Activated CD4-positive, CD25-positive, alpha-beta regulatory T cell treated with anti-CD3 and anti-CD28 coated beads, Interleukin-2, amount 50 U/mL, for 72 hours (primary cell): ENCODE measurements around the gene NRDC.
"Not testable (repeated sequence)": the region's sequence is repeated elsewhere in the genome, so short reads cannot be mapped to it uniquely, and the experiment has no call there.

ENCODE experiments used
- DNase-seq: peaks from one replicate; pipeline ENCODE4 v3.0.0; 2021

NRDC gene

DNA sequence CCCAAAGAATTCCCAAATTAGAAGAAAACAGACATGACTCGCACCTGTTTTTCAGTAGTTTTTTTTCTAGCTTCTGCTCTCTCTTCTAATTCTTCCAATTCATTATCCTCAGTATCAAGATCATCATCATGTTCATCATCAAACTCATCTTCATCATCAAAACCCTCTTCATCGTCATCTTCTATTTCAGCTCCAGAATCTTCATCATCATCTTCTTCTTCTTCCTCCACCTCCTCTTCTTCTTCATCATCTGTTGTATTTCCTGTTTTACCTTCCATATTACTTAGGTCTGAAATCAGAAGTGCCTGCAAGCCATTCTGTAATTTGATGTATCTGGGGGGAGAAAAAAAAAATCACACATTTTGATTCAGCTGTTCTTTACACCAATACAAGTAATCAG lies 38.3 kb downstream of the NRDC start:
- no peak for DNase-seq

DNA sequence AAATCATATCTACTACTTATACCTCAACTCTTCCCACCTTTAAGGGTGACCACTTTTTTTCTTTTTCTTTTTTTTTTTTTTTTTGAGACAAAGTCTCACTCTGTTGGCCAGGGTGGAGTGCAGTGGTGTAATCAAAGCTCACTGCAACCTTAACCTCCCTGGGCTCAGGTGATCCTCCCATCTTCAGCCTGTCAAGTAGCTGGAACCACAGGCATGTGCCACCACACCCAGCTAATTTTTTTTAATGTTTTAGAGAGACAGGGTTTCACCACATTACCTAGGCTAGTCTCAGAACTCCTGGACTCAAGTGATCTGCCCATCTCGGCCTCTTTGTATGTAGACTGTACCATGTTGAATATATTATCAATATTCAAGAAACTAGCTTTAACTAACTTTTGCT lies 39.4 kb downstream of the NRDC start:
- DNase-seq, result no peak

DNA sequence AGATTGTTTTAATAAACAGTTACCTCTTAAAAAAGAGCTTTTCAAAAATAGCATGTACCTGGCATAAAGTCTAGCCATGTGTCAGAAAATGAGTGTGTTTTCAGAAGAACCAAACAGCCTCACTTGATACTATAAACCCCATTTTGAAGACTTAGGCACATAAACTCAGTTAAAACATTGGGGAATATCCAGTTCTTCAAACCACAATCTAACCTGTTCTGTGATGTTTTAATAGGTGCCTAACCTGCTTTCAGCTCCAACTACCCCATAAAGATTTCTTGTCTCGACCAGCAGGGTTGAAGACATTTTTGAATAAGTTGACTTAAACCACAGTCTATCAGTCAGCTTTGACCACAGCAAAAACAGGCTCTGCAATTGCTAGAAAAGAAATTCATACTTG lies 41.3 kb downstream of the NRDC start:
- no peak for DNase-seq

DNA sequence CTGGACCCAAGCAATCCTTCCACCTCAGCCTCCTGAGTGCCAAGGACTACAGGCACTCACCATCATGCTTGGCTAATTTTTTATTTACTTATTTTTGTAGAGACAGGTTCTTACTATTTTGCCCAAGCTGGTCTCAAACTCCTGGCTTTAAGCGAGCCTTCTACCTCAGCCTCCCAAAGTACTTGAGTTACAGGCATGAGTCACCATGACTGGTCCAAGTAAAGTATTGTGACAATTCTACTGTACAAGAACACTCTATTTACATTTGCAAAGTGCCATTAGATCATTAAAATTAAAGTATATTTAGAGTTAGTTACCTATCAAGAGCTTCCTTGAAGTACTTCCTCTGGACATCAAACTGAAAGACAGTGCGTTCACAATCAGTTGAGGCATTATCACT lies 44.8 kb downstream of the NRDC start:
- DNase-seq, result no peak

DNA sequence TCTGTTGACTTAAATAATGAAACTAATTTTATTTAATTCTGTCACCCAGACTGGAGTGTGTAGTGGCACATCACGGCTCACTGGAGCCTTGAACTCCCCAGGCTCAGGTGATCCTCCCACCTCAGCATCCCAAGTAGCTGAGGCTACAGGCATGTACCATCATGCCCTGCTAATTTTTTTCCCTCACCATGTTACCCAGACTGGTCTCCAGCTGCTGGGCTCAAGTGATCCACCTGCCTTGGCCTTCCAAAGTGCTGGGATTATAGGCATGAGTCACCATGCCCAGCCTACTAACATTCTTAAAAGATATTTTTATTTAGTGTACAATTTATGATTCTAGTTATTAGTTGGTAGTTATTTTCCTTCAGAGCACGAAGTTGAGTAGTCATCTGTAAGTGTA lies 49.5 kb downstream of the NRDC start:
- DNase-seq, result no peak

DNA sequence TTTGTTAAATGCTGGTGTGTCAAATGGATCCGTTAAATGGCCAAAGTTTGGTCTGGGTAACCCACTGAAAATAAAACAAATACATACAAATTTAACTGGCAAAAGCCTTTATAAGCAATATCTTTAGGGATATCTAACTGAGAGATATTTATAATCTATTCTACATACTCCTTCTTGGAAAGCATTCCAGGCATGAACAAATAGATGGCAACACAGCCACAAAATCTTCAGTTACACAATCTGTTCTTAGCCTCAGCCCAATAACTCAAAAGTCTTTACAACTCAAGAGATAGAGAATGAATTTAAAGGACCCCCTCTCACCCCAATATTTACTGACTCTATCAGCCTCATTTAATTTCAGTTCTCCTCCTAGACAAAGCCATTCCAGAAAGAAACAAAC lies 58.7 kb downstream of the NRDC start:
- no peak for DNase-seq

DNA sequence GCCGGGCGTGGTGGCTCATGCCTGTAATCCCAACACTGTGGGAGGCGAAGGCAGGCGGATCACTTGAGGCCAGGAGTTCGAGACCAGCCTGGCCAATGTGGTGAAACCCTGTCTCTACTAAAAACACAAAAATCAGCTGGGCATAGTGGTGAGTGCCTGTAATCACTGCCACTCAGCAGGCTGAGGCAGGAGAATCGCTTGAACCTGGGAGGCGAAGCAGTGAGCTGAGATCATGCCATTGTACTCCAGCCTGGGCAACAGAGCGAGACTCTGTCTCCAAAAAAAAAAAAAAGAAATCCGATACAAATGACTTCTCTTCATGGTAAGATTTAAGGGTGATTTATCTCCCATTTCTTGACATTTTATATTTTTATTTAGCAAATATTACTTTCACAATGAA lies 59.5 kb downstream of the NRDC start:
- DNase-seq, result not testable (repeated sequence)

DNA sequence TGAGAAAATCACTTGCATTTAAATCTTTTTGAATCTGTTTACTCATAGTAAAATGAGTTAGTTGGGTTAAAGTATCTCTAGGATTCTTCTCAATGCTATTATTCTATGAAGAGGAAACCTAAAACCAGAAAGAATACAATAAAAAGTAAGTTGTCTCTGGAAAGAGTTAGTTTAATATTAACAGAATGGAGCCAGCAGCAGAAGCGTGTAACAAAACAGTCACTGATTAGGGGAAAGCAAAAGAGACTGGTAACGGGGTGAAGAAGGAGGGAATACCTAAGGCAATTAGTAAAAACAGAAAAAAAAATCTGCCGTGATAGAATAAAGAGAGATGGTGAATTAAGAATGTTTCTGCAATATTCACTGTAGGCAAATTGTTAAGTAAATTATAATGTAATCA lies 60.0 kb downstream of the NRDC start:
- DNase-seq, result no peak

DNA sequence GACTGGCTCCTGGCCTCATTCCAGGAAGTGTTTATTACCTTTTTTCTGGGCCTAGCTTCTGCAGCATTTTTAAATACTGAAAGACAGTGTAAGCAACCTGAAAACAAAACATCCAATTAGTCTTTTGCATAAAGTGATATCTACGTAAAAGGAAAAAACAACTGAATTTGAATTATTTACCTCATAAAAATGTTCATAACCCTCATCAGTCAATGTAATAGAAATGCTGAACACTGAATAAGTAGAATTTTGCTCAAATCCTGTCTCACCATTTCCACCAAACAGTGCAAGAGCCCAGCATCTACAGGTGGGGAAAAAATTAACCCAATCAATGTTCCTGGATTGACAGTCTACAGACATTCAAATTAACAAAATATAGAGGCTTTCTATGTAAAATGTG lies 64.0 kb downstream of the NRDC start:
- DNase-seq, result no peak

DNA sequence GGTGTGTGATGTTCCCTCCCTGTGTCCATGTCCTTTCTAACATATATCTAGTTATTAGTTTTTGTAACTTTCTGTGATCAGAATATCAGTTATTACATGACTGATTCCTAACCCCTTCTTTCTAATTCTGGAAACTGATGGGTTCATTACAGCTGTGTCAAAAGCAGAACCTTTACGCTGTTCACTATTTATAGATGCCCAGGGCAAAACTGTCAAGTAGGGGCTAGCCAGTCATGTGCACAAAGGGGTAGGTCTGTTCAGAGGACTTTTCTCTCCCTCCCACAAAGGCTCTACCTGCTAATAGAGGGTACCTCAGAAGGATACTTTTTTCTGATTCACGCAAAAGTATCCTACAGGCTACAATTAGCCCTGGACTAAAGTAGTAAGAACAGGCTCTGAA lies 79.2 kb downstream of the NRDC start:
- DNase-seq, result no peak

DNA sequence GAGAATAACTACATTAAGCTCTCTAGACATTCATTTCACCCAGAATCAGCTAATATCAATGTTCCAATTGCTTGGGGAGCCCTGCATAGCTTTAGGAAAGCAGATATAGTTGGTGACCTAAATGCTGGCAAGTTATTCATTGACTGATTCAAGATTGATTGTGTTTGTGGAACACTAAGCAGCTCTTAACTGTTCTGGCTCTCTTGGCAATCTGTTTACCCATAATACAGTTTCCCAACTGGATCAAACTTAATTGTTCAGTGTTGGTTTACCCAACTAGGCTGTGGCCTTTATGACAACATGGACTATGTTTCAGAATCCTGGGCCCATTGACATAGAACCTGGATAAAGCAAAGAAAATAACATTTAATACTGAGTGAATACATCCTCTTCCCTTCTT lies 83.7 kb downstream of the NRDC start:
- DNase-seq, result no peak

DNA sequence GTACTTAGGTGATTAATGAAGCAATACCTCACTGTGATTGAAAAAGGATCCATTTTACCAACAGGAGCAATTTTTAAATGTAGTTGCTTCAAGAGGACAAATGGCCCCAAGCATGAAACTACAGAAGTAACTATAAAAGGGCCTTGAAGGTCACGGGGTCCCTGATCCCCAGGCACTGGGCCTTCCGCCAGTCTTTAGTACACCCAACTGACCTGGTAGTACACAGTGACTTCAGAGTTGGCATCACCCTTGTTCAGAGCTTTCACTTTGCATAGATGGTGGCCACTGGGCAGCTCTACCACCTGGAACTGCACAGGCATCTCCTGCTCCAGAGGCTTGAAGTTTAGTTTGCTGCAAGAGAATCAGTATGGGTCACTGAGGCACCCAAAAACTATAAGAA lies 84.3 kb downstream of the NRDC start:
- no peak for DNase-seq

DNA sequence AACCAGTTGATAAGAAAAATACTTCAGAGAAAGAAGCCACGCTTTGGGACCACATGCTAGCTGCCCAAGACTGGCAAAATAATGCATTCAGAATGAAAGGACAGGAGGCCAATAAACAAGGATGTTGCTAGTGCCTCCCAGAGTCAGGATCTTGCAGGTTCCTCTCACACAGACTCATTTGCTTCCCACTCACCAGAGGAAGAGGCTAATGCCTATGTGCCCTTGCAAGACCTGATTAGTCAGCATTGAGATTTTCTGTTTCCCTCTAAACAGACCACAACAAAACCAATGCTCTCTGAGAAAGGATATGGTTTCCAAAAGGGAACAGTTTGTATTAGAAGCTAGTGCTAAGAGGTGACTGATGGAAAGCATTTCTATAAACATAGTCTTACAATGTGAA lies 85.7 kb downstream of the NRDC start:
- no peak for DNase-seq

DNA sequence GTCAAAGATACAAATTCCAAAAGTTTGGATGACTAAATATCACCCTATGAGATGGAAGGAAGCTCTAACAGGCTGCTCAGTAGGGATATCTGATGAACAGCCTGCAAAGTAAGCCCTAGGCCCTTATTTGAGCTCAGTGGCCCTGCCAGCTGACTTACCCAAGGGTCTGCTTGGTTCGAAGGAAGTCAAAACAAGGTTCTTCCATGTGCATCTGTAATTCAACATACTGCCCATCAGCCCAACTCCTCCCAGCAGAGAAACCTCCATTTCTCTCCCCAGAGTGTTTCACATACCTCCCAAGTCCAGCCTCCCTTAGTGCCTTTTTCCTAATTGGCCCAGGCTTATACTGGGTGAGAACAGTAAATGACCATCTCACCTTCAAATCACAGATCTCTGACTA lies 86.6 kb downstream of the NRDC start:
- DNase-seq, result no peak

DNA sequence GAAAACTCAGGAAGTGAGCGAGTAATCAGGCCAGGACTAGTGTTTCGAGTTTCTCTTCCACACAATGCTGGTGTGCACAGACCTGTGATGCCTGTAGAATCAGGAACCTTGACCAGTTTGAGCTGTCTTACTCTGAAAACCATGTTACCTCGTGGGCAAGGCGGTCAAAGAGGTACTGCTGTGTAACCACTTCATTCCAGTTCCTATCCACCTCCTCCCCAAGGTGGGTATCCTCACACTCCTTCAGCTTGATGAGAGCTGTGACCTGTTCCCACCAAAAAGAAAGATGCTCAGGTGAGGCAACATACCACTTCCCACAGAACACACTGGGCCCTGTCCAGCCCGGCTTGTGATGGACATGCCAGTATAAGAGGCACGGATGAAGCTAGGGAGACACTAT lies 88.1 kb downstream of the NRDC start:
- no peak for DNase-seq

DNA sequence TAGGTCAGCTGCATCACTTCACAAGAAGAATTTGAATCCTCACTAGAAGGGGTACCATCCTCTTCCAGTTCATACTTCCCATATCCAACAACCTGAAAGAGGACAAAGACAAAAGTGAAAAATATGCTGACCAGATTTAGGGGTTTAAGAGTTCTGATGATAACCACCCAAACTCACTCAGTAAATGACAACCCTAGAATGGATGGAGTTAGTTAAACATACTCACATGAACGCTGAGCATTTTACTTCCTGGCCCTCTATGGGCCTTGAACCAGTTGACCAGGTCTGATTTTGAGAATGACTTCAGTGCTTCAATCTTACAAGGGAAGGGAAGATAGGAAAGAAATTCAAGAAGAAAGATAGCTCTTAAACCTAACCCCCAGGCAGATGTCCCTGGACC lies 89.2 kb downstream of the NRDC start:
- DNase-seq, result no peak

DNA sequence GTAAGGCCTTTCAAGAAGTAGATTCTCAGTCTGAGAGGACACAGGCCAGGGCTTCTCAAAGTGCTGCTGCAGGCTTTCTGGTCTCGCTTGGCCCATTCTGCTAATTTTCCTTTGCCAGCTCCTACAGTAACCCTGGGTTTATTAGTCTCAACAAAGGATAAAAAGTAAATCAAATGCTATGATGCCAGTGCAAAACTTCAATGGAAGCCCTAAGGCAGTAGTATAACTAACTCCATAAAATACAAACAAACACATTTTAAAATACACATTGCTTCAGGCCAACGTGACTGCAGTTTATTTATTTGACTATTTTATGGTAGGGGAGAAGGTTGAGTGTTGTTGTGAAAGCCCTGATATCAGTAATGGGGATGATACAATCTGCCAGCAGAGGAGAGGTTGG lies 89.6 kb downstream of the NRDC start:
- DNase-seq, result no peak

DNA sequence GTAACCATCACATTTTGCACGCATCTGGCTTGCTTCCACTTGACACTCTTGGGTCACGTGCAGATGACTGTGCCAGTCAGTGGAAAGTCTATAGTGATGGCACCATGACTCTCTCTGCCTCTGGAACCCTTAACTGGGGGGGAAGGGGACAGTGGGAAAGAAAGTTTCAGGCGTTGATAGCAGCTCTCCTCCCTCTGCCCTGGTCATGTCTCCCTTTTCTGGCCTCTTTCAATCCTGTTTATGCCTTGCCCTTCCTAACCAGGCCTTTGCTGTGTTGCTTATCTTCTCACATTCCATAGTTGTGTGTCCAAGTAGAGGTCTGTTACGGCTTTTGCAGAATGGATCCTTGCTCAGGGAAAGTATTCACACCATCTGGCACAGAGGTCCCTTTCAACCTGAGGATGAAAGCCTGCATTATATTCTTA lies 93.5 kb downstream of the NRDC start:
- no peak for DNase-seq

DNA sequence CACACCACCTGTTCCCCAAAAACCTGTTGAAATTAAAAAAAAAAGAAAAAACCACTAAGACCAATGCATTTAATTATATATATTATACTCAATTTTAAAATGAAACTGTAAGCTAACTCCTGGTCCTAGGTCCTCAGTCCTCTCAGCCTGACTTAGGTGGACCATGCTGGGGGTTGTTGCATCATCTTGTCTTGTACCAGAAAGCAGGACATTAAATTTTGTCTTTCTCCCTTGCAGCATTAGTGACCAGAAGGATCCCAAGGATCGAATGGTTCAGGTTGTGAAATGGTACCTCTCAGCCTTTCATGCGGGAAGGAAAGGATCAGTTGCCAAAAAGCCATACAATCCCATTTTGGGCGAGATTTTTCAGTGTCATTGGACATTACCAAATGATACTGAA lies 97.6 kb downstream of the NRDC start:
- DNase-seq, result no peak

DNA sequence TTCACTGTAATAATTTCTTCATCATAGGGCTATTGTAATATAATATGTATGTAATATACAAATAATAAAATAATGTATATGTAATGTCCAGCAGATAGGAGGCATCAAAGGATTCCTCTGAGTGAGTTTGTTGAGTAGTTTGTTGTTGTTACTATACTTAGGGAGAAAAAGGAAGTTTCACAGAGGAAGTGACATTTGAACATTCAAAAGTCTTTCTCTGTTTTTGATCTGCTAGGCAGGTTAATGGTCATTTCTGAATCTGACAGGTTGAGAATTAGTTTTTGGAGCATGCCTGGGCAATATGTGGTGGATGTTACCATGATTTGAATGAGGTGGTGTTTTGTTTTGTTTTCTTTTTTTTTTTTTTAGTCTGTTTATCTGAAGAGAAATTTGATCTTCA lies 102.1 kb downstream of the NRDC start:
- no peak for DNase-seq

DNA sequence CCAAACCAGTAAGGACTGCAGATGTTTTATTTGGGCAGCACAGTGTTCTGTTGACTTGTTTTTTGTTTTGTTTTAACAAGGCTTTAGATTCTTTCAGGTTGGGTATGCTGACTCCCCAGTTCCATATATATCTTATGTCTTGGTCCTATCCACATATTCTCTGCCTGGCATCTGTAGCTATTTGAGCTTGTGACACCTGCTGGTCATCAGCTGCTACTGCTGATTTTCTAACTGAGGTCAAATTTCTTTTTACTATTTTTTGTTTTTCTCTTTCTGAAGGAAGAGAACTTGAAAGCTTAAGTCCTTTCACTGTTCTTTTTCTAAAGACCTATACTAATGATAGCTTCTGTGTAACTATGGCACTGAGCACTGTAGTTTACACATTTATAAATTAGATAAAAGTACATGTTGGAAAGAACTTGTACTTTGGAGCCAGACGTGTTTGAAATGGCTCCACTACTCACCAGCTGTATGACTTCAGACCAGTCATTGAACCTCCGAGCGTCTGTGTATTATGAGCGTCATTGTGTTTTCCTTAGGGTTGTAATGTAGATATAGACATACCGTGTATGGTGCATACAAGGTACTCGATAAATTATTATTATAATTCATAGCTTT lies 109.4 kb downstream of the NRDC start:
- DNase-seq, result no peak

DNA sequence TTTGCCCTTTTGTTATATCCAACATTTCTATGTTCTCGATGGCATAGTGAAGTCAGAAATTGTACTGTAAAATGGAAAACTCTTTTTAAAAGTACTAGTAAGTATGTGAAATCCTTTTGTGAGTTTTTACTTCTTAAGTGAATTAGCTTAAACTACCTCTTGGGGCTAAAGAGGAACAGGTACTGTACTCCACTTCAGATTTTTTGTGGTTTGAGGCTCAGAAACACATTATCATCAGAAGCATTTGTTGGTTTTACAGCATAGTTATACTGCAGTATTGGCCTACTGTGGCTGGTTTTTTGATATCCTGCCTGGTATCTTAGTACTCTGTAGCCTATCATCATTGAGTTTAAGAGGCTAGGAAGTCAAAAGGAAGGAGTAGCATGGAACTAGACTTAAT lies 117.2 kb downstream of the NRDC start:
- DNase-seq, result no peak

DNA sequence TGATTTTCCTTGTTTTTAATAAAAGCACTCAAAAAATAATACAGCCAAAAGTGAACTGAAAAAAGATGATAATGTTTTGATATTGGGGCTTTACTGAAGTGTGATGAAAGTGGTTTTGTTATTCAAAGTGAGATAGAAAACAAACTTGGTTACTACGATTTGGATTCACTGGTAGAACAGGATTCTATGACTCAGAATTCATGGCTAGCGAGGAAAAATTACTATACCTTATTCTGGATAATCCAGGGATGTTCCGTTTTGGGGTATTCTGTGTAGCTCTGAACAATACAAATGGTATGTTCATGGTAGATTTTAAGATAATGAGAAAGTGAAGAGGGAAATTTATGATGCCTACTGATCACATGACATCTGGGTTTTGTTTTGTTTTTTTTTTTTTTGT lies 117.7 kb downstream of the NRDC start:
- no peak for DNase-seq

DNA sequence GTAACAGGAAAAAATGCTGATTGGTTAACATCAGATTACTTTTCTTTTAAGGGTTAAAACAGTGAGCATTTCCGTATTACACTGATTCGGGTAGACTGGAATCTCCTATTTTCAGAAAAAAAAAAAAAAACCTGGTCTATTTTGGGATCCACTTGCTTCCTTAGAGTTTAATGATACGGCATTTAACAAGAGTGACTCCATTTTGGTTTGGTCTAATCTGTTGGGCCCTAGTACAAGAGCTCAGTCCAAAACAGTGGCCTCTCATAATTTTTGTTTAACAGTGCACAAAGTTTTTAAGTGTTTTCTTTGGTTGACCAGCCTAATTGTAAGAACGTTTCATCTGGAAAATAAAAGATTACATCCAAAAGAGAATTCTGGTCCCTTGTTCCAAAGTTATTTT lies 120.2 kb downstream of the NRDC start:
- DNase-seq, result no peak

DNA sequence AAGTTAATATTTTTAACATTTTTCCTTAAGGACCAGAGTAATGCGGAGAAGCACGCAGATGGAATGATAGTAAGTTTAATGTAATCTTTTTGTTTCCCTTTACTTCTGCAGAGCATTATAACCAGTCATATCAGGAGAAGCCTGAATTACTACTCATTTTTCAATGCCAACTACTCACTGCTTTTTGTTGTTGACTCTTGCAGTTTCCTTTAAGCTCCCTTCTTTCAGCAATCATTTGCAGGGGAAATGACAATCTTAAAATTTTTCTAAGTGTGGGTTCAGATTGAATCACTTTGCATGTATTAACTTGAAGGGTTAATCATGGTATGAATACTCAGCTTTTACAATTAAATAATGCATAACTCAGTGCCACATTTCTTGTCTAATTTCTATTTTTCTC lies 122.2 kb downstream of the NRDC start:
- no peak for DNase-seq

DNA sequence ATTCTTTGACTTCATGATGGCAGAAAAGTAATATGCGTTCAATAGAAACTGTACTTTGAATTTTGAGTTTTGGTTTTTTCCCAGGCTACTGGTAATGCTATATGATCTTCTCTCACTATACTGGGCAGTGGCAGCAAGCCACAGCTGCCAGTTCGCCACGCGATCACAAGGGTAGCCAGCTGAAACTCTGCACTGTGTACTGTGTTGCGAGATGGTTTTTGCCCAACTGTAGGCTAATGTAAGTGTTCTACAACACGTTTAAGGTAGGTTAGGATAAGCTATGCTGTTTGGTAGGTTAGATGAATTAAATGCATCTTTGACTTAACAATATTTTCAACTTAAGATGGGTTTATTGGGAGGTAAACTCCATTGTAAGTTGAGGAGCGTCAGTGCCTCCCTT lies 123.1 kb downstream of the NRDC start:
- DNase-seq, result no peak
